Spleen (tissue), 11 donors: ENCODE measurements around the gene ZC3H18. TPM values are rescaled to one million over a fixed set of nuclear protein-coding genes. Genes with fewer than 3 reads are reported as not detected.

Source experiments
- DNase-seq: peaks from one replicate; pipeline ENCODE4 v3.0.0-alpha.2; 2020
- H3K27ac ChIP-seq, 8 donors: fragments of 200-600 bp; sonication (generic) in 7 of 8; 1 replicate in 4 of 8; 2 replicates in 4 of 8; pipeline versions ENCODE4 v1.5.0 to v1.8.0; 2016 to 2021; ENCODE audit warnings: inconsistent platforms in 4 of 8, mild to moderate bottlenecking in 4 of 8, moderate library complexity in 1 of 8
- H3K27me3 ChIP-seq, 7 donors: fragments of 200-600 bp; sonication (generic) in 6 of 7; replicated peaks in 1 of 7; 1 replicate in 4 of 7; 2 replicates in 3 of 7; pipeline versions ENCODE4 v1.5.0 to v1.8.0; 2016 to 2021; ENCODE audit warnings: inconsistent platforms in 3 of 7, mild to moderate bottlenecking in 1 of 7
- H3K36me3 ChIP-seq, 6 donors: fragments of 200-600 bp; sonication (generic) in 5 of 6; 1 replicate in 4 of 6; 2 replicates in 2 of 6; pipeline versions ENCODE4 v1.5.0 to v1.8.0; 2016 to 2021; ENCODE audit warnings: inconsistent platforms in 2 of 6
- H3K4me1 ChIP-seq, 6 donors: fragments of 200-600 bp; sonication (generic) in 5 of 6; 1 replicate in 3 of 6; 2 replicates in 3 of 6; pipeline versions ENCODE4 v1.5.0 to v1.8.0; 2016 to 2021; ENCODE audit warnings: inconsistent platforms in 3 of 6
- H3K4me3 ChIP-seq, 8 donors: fragments of 200-600 bp; sonication (generic) in 7 of 8; 1 replicate in 4 of 8; 2 replicates in 4 of 8; pipeline versions ENCODE4 v1.5.0 to v1.8.0; 2016 to 2021; ENCODE audit warnings: inconsistent platforms in 4 of 8, mild to moderate bottlenecking in 4 of 8, moderate library complexity in 2 of 8
- H3K9me3 ChIP-seq, 8 donors: fragments of 200-600 bp; sonication (generic) in 7 of 8; 1 replicate in 4 of 8; 2 replicates in 4 of 8; pipeline versions ENCODE4 v1.5.0 to v1.8.0; 2016 to 2021; ENCODE audit warnings: inconsistent platforms in 4 of 8
- POLR2A ChIP-seq, 3 donors: fragments of 450-650 bp; IDR thresholded peaks; one replicate each; pipeline ENCODE4 v1.5.1; 2017; ENCODE audit warnings: antibody characterized with exemption in 3 of 3, mild to moderate bottlenecking in 1 of 3
- POLR2AphosphoS5 ChIP-seq, 3 donors: sonication (generic); formaldehyde crosslinking; IDR thresholded peaks; one replicate each; pipeline ENCODE4 v1.5.1; 2017; ENCODE audit warnings: antibody characterized with exemption in 3 of 3
- WGBS, 5 donors: extraction: QIAGEN DNeasy Blood & Tissue Kit in 3 of 5; methylation state at CpG; one replicate each; pipeline versions ENCODE4 v1.1.5 to v1.1.7; 2013 to 2018; 5-methylcytosine and 5-hydroxymethylcytosine counted together
- intact Hi-C: fragments of 100-400 bp; cut with DNase I; formaldehyde crosslinking; loops from one replicate; pipeline ENCODE4 v1.15.0; 2023; ENCODE audit warnings: low total_unique reads
- polyA plus RNA-seq, 3 donors: library from polyadenylated mRNA; stranded (reverse); fragments of 200-250 nt; gene quantifications; one replicate each; pipeline ENCODE4 v1.2.1, GENCODE V29; 2013
- total RNA-seq, 7 donors: library from RNA; depleted of rRNA in 3 of 7; stranded (reverse); fragments of >200 nt in 3 of 7; fragmentation: NEBNext Ultra II Directional in 4 of 7; extraction: Animal tissue kit (Norgen Biotek cat#: 25700) in 4 of 7; gene quantifications; one replicate each; pipeline versions ENCODE4 v1.1.0 to v1.2.1, GENCODE V29; 2016 to 2021
- TF ChIP-seq, protein P1 (sequence below), 11 experiments: fragments of 200-600 bp in 7 of 11; fragments of 450-650 bp in 4 of 11; sonication (generic) in 4 of 11; IDR thresholded peaks in 8 of 11; conservative IDR thresholded peaks in 3 of 11; 1 replicate in 7 of 11; 2 replicates in 4 of 11; pipeline versions ENCODE4 v1.4.0 to v1.8.0; 2016 to 2021; ENCODE audit warnings: antibody characterized with exemption in 11 of 11, inconsistent platforms in 4 of 11, mild to moderate bottlenecking in 1 of 11
- donor health status: healthy with polysubstance abuse.
- donor health status: DM: no; HTN: no; CAD: no; lungs with moderate emphysema.
- donor health status: DM: no; HTN: no; CAD: no.
- donor health status: Bipolar disorder and iron deficiency.
- donor health status: healthy.
- donor health status: DM: no; HTN: no; CAD: no.
- donor health status: DM: yes; HTN: yes; CAD: no.

The ZC3H18 gene
- total and polyA plus RNA-seq, 10 donors = 18.0 to 65.2 (median 34.7) TPM

DNA sequence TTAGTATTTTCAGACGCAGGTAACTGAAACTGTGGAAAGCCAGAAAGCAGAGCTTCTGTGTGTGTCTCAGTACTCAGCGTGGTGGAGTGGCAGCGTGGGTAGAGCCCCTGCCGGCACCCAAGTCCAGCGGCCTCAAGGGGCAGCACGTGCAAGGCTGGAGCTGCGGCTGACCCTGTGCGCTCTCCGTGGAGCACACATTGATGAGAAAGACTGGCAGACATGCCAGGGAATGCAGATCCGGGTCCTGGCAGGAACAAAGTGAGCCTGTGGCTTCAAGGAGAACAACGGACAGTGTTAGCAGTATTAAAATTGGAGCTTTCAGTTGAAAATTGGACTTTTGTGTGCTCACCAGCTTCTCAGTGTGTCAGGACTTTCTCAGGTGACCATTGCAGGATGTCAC, 23.3 kb downstream of the ZC3H18 start:
- 75 to 84% (median 76%) methylated on average over 11 of the region's 11 CpGs for WGBS, 5 donors
- Histone ChIP-seq H3K4me3 (no peak overlapping the region), H3K27ac (peak overlapping the region in 4 of 8 donors; percentile 8 to 57 (median 27)), H3K4me1 (peaks cover 0 to 77% (median 35%) of the 10 kb centered on the region in 6 donors), H3K36me3 (peaks cover 0 to 82% (median 30%) of the 10 kb centered on the region in 6 donors), H3K27me3 (no peaks in the 10 kb centered on the region), H3K9me3 (no peaks in the 10 kb centered on the region)
- intact Hi-C loops = no loop called here
- TF ChIP-seq, protein P1, sequence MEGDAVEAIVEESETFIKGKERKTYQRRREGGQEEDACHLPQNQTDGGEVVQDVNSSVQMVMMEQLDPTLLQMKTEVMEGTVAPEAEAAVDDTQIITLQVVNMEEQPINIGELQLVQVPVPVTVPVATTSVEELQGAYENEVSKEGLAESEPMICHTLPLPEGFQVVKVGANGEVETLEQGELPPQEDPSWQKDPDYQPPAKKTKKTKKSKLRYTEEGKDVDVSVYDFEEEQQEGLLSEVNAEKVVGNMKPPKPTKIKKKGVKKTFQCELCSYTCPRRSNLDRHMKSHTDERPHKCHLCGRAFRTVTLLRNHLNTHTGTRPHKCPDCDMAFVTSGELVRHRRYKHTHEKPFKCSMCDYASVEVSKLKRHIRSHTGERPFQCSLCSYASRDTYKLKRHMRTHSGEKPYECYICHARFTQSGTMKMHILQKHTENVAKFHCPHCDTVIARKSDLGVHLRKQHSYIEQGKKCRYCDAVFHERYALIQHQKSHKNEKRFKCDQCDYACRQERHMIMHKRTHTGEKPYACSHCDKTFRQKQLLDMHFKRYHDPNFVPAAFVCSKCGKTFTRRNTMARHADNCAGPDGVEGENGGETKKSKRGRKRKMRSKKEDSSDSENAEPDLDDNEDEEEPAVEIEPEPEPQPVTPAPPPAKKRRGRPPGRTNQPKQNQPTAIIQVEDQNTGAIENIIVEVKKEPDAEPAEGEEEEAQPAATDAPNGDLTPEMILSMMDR (IDR thresholded peaks at IDR 0.05 in 8 of 11, conservative IDR thresholded peaks at IDR 0.05 in 3 of 11) = no peak
- peak in 1 of 3 donors; percentile 58 for TF ChIP-seq POLR2AphosphoS5 (IDR thresholded peaks at IDR 0.05)
- no peak for DNase-seq

DNA sequence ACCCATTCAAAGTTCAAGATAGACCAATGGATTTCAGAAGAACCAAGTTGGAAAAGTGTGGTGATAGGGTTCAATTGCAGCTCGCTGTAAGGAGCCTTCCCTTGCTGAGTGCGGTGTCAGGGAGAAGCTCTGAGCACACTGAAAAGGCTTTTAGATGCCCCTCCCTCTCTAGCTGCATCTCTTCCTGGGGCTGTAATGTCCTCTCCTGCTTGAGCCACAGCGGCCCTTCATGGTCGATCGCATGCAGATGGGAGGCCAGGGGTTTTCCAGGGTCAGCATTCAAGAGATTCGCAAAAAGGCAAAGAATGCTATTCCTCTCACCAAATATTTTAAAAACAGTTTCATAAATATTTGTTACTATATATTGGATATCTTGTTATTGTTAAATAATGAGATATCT, 23.7 kb downstream of the ZC3H18 start:
- TF ChIP-seq, protein P1 (IDR thresholded peaks at IDR 0.05 in 8 of 11, conservative IDR thresholded peaks at IDR 0.05 in 3 of 11) = no peak
- TF ChIP-seq POLR2AphosphoS5 (IDR thresholded peaks at IDR 0.05) = no peak
- TF ChIP-seq POLR2A (IDR thresholded peaks at IDR 0.05) = no peak
- intact Hi-C loops = no loop called here
- H3K36me3 ChIP-seq = peaks cover 0 to 82% (median 31%) of the 10 kb centered on the region in 6 donors
- H3K9me3 ChIP-seq = no peaks in the 10 kb centered on the region
- no peaks in the 10 kb centered on the region for H3K27me3 ChIP-seq
- H3K4me1 ChIP-seq = peaks cover 3 to 81% (median 40%) of the 10 kb centered on the region in 6 donors
- no peak for DNase-seq
- peak overlapping the region in 5 of 8 donors; percentile 5 to 57 (median 33) for H3K27ac ChIP-seq
- no peak overlapping the region for H3K4me3 ChIP-seq
- WGBS, 5 donors = 74 to 79% (median 79%) methylated on average over 6 of the region's 6 CpGs

DNA sequence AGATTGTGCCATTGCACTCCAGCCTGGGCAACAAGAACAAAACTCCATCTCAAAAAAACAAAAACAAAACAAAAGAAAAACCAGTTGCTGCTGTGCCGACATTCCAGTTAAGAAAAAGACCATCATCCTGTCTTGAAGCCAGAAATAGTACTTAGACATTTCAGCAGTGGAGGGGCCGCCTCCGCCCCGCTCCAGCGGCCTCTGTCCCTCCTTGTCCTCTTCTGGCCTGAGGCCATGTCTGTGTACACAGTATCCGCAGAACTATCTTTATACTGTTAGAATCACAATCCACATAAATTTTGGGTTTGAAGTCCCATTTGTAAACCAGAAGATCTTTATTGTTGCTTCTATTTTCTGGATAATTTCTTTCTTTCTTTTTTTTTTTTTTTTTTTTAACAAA, 24.9 kb downstream of the ZC3H18 start:
- intact Hi-C loops = no loop called here
- H3K4me3 ChIP-seq = no peak overlapping the region
- H3K9me3 ChIP-seq = no peaks in the 10 kb centered on the region
- H3K27me3 ChIP-seq = no peaks in the 10 kb centered on the region
- DNase-seq = no peak
- peak overlapping the region in 5 of 8 donors; percentile 13 to 57 (median 33) for H3K27ac ChIP-seq
- H3K36me3 ChIP-seq = peaks cover 2 to 82% (median 31%) of the 10 kb centered on the region in 6 donors
- TF ChIP-seq, protein P1 (IDR thresholded peaks at IDR 0.05 in 8 of 11, conservative IDR thresholded peaks at IDR 0.05 in 3 of 11) = no peak
- TF ChIP-seq POLR2AphosphoS5 (IDR thresholded peaks at IDR 0.05) (no peak), POLR2A (IDR thresholded peaks at IDR 0.05) (no peak)
- peaks cover 7 to 91% (median 52%) of the 10 kb centered on the region in 6 donors for H3K4me1 ChIP-seq
- 74 to 85% (median 82%) methylated on average over 6 of the region's 6 CpGs for WGBS, 5 donors

DNA sequence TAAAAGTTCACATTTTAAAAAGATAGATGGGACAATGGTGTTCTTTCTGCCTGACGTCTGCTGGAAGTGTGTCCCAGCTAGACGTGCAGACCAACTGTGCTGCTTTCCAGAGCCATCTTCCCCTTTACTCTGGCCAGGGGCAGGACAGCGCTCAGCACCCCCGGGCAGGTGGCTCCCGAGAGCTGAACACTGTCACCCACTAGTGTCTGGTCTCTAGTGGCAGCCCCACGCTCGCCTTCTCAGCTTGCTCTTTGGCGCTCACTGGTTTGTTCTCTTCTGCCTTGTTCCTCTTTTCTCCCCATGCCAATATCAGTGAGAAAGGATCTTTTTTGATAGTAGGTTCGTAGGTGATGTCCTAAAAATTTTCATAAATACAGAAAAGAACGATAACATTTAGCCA, 25.7 kb downstream of the ZC3H18 start:
- DNase-seq = no peak
- WGBS, 5 donors = 85 to 94% (median 90%) methylated on average over 10 of the region's 10 CpGs
- TF ChIP-seq POLR2AphosphoS5 (IDR thresholded peaks at IDR 0.05) (peak in 1 of 3 donors; percentile 21), POLR2A (IDR thresholded peaks at IDR 0.05) (no peak)
- TF ChIP-seq, protein P1 (IDR thresholded peaks at IDR 0.05 in 8 of 11, conservative IDR thresholded peaks at IDR 0.05 in 3 of 11) = no peak

More for the DNA sequence above, 25.7 kb downstream of the ZC3H18 start:
- intact Hi-C loops = no loop called here
- peaks cover 7 to 99% (median 60%) of the 10 kb centered on the region in 6 donors for H3K4me1 ChIP-seq
- no peaks in the 10 kb centered on the region for H3K9me3 ChIP-seq
- H3K27me3 ChIP-seq = no peaks in the 10 kb centered on the region
- peak overlapping the region in 3 of 8 donors; percentile 55 to 84 (median 57) for H3K27ac ChIP-seq
- H3K36me3 ChIP-seq = peaks cover 3 to 82% (median 35%) of the 10 kb centered on the region in 6 donors
- no peak overlapping the region for H3K4me3 ChIP-seq
